IPS DF 6.9 (cell line): ENCODE measurements around the gene PPM1N.
A peak's percentile ranks its signal among the peaks of the same experiment; 100 is the strongest.

Experiments
- DNase-seq: peaks from one replicate; pipeline ENCODE4 v3.0.0-alpha.2; 2013; ENCODE audit warnings: low read depth, low spot score
- H3K27ac ChIP-seq: one replicate; pipeline ENCODE4 v1.5.1; 2013; ENCODE audit warnings: low read length, control low read depth
- H3K27me3 ChIP-seq: 2 replicates; pipeline ENCODE4 v1.6.1; 2013; ENCODE audit warnings: mild to moderate bottlenecking, low read length; ENCODE audit not compliant: control insufficient read depth, insufficient read depth
- H3K36me3 ChIP-seq: 2 replicates; pipeline ENCODE4 v1.6.1; 2013; ENCODE audit warnings: low read length; ENCODE audit not compliant: control insufficient read depth, insufficient read depth
- H3K4me1 ChIP-seq: 2 replicates; pipeline ENCODE4 v1.6.1; 2013; ENCODE audit warnings: low read length; ENCODE audit not compliant: control insufficient read depth, insufficient read depth
- H3K4me3 ChIP-seq: 2 replicates; pipeline ENCODE4 v1.5.1; 2013; ENCODE audit warnings: mild to moderate bottlenecking, low read length
- H3K9me3 ChIP-seq: 2 replicates; pipeline ENCODE4 v1.6.1; 2013; ENCODE audit warnings: low read length, inconsistent platforms; ENCODE audit not compliant: control insufficient read depth, insufficient read depth
- WGBS: extraction: QIAGEN DNeasy Blood & Tissue Kit; methylation state at CpG from one replicate; pipeline ENCODE4 v1.1.7; 2013; ENCODE audit warnings: mixed read lengths, missing lambda C conversion rate; ENCODE audit not compliant: insufficient read length, insufficient coverage; 5-methylcytosine and 5-hydroxymethylcytosine counted together

Gene PPM1N

GRCh38 chr19:45492627-45493470, 5.4 kb upstream of the PPM1N start:
- Histone ChIP-seq H3K4me3 (peak overlapping the region; percentile 43; the same call in 1 of the 2 replicates), H3K4me1 (no peaks in the 10 kb centered on the region), H3K9me3 (no peaks in the 10 kb centered on the region), H3K27ac (no peak overlapping the region), H3K36me3 (no peaks in the 10 kb centered on the region), H3K27me3 (no peaks in the 10 kb centered on the region)
- no CpG with 5 or more reads among the region's 32 CpGs for WGBS
- no peak for DNase-seq

GRCh38 chr19:45494261-45494916, 3.9 kb upstream of the PPM1N start:
- H3K36me3 ChIP-seq: no peaks in the 10 kb centered on the region
- no CpG with 5 or more reads among the region's 39 CpGs for WGBS
- no peak for DNase-seq
- no peaks in the 10 kb centered on the region for H3K27me3 ChIP-seq
- 0 out of 2 replicates have a peak, but pooled peaks cover 4% of the 10 kb centered on the region for H3K4me1 ChIP-seq
- no peak overlapping the region for H3K27ac ChIP-seq
- no peaks in the 10 kb centered on the region for H3K9me3 ChIP-seq
- H3K4me3 ChIP-seq: no peak overlapping the region

- WGBS: no CpG with 5 or more reads among the region's 5 CpGs
- Histone ChIP-seq H3K4me1 (peaks cover 4% of the 10 kb centered on the region; the same call in 1 of the 2 replicates), H3K9me3 (no peaks in the 10 kb centered on the region), H3K27ac (no peak overlapping the region), H3K4me3 (no peak overlapping the region), H3K36me3 (no peaks in the 10 kb centered on the region), H3K27me3 (no peaks in the 10 kb centered on the region)
- DNase-seq: no peak
These were observed 3.1 kb upstream of the PPM1N start for GRCh38 chr19:45495178-45495577.

GRCh38 chr19:45496349-45496953, 1.8 kb upstream of the PPM1N start:
- H3K9me3 ChIP-seq: no peaks in the 10 kb centered on the region
- WGBS: no CpG with 5 or more reads among the region's 54 CpGs
- no peak for DNase-seq
- H3K4me3 ChIP-seq: peak overlapping the region; percentile 72; the same call in 1 of the 2 replicates
- peaks cover 4% of the 10 kb centered on the region for H3K4me1 ChIP-seq
- no peak overlapping the region for H3K27ac ChIP-seq
- no peaks in the 10 kb centered on the region for H3K36me3 ChIP-seq
- H3K27me3 ChIP-seq: no peaks in the 10 kb centered on the region

GRCh38 chr19:45497791-45498190, 452 bp upstream of the PPM1N start:
- WGBS: no CpG with 5 or more reads among the region's 16 CpGs
- no peak overlapping the region for H3K4me3 ChIP-seq
- no peaks in the 10 kb centered on the region for H3K9me3 ChIP-seq
- DNase-seq: no peak
- no peaks in the 10 kb centered on the region for H3K27me3 ChIP-seq
- H3K4me1 ChIP-seq: peaks cover 8% of the 10 kb centered on the region
- H3K36me3 ChIP-seq: no peaks in the 10 kb centered on the region
- no peak overlapping the region for H3K27ac ChIP-seq

GRCh38 chr19:45499196-45500180, 1.2 kb downstream of the PPM1N start:
- peak overlapping the region; percentile 22; the same call in 1 of the 2 replicates for H3K4me3 ChIP-seq

GRCh38 chr19:45500918-45501729, 2.9 kb downstream of the PPM1N start:
- no CpG with 5 or more reads among the region's 8 CpGs for WGBS
- no peaks in the 10 kb centered on the region for H3K27me3 ChIP-seq
- H3K36me3 ChIP-seq: no peaks in the 10 kb centered on the region
- no peaks in the 10 kb centered on the region for H3K9me3 ChIP-seq
- peaks cover 9% of the 10 kb centered on the region for H3K4me1 ChIP-seq
- no peak overlapping the region for H3K4me3 ChIP-seq
- DNase-seq: no peak
- H3K27ac ChIP-seq: no peak overlapping the region

More at GRCh38 chr19:45499196-45500180, 1.2 kb downstream of the PPM1N start:
- Histone ChIP-seq H3K27ac (no peak overlapping the region), H3K4me1 (peaks cover 8% of the 10 kb centered on the region), H3K27me3 (no peaks in the 10 kb centered on the region), H3K9me3 (no peaks in the 10 kb centered on the region), H3K36me3 (no peaks in the 10 kb centered on the region)
- no CpG with 5 or more reads among the region's 37 CpGs for WGBS
- peak; percentile 99 for DNase-seq

- H3K9me3 ChIP-seq: no peaks in the 10 kb centered on the region
- H3K27ac ChIP-seq: no peak overlapping the region
- no peak overlapping the region for H3K4me3 ChIP-seq
- no peak for DNase-seq
- H3K4me1 ChIP-seq: peaks cover 10% of the 10 kb centered on the region
- WGBS: no CpG with 5 or more reads among the region's 2 CpGs
- no peaks in the 10 kb centered on the region for H3K36me3 ChIP-seq
- H3K27me3 ChIP-seq: no peaks in the 10 kb centered on the region
These were observed 3.4 kb downstream of the PPM1N start for GRCh38 chr19:45501730-45502014.

GRCh38 chr19:45502111-45502510, 3.9 kb downstream of the PPM1N start:
- H3K27me3 ChIP-seq: no peaks in the 10 kb centered on the region

More at GRCh38 chr19:45502111-45502510, 3.9 kb downstream of the PPM1N start:
- H3K4me1 ChIP-seq: peaks cover 10% of the 10 kb centered on the region
- no CpG with 5 or more reads among the region's 5 CpGs for WGBS
- no peak for DNase-seq
- H3K36me3 ChIP-seq: no peaks in the 10 kb centered on the region
- H3K4me3 ChIP-seq: no peak overlapping the region
- H3K27ac ChIP-seq: no peak overlapping the region
- H3K9me3 ChIP-seq: no peaks in the 10 kb centered on the region
